Kidney (tissue), 14 donors: ENCODE measurements around the gene GALNT17. TPM values are rescaled to one million over a fixed set of nuclear protein-coding genes. Genes with fewer than 3 reads are reported as not detected.

Experiments
- DNase-seq, 5 donors: peaks; one replicate each; pipeline ENCODE4 v3.0.0-alpha.2; 2013 to 2020
- FAIRE-seq: peaks from 2 replicates; lab custom pipeline; 2012; peaks lifted over from hg19 to GRCh38; lab: Jason Lieb, UNC
- H3K27ac ChIP-seq, 2 donors: one replicate each; pipeline ENCODE4 v1.7.0; 2013; ENCODE audit warnings: low read depth in 2 of 2, low read length in 2 of 2, inconsistent platforms in 1 of 2
- H3K27me3 ChIP-seq: one replicate; pipeline ENCODE4 v1.7.1; 2013; ENCODE audit warnings: low read length, inconsistent platforms; ENCODE audit not compliant: control insufficient read depth, insufficient read depth
- H3K36me3 ChIP-seq, 3 donors: one replicate each; pipeline versions ENCODE4 v1.7.0 to v1.7.1; 2013; ENCODE audit warnings: low read length in 3 of 3, control low read depth in 1 of 3, inconsistent platforms in 1 of 3; ENCODE audit not compliant: insufficient read depth in 3 of 3, control insufficient read depth in 2 of 3
- H3K4me1 ChIP-seq, 3 donors: one replicate each; pipeline versions ENCODE4 v1.7.0 to v1.7.1; 2013; ENCODE audit warnings: low read length in 3 of 3, inconsistent platforms in 1 of 3, low read depth in 1 of 3; ENCODE audit not compliant: control insufficient read depth in 2 of 3, insufficient read depth in 2 of 3
- H3K4me3 ChIP-seq, 3 donors: one replicate each; pipeline versions ENCODE4 v1.7.0 to v1.8.1; 2013; ENCODE audit warnings: low read length in 3 of 3, control low read depth in 1 of 3, inconsistent platforms in 1 of 3
- H3K9ac ChIP-seq, 3 donors: one replicate each; pipeline versions ENCODE4 v1.7.0 to v1.7.1; 2013; ENCODE audit warnings: low read length in 3 of 3, control low read depth in 1 of 3, inconsistent platforms in 1 of 3
- H3K9me3 ChIP-seq, 3 donors: one replicate each; pipeline versions ENCODE4 v1.7.0 to v1.7.1; 2013; ENCODE audit warnings: low read length in 3 of 3, control low read depth in 1 of 3, inconsistent platforms in 1 of 3; ENCODE audit not compliant: control insufficient read depth in 2 of 3, insufficient read depth in 1 of 3
- intact Hi-C: fragments of 100-400 bp; cut with DNase I; formaldehyde crosslinking; loops from one replicate; pipeline ENCODE4 v1.11.1; 2022
- polyA plus RNA-seq: library from polyadenylated mRNA; stranded (reverse); fragments of 350-450 nt; fragmentation: Illumina TruSeq; extraction: RNeasy Lipid Tissue Mini Kit (QIAGEN cat#74804); gene quantifications from one replicate; pipeline ENCODE4 v1.2.3, GENCODE V29; 2014; ENCODE audit warnings: low read depth, low replicate concordance; ENCODE audit not compliant: insufficient read depth
- total RNA-seq: library from RNA; stranded (reverse); fragmentation: NEBNext Ultra II Directional; extraction: Animal tissue kit (Norgen Biotek cat#: 25700); gene quantifications from one replicate; pipeline ENCODE4 v1.2.1, GENCODE V29; 2021
- TF ChIP-seq, protein P1 (sequence below): IDR thresholded peaks from 3 replicates; pipeline ENCODE4 v1.5.1; 2012; ENCODE audit warnings: mild to moderate bottlenecking, moderate library complexity, borderline replicate concordance; ENCODE audit not compliant: insufficient read depth; ENCODE audit errors: extremely low read depth
- donor health status: control.
- donor health status: control.
- donor health status: control.
- donor health status: control.
- donor health status: control.
- donor health status: DM: yes; HTN: yes; CAD: no.
- donor health status: Normal renal cell carcinoma (clear cell type).

GALNT17 gene
- total and polyA plus RNA-seq, 2 donors from 2014 or later, result 2.4 to 5.5 TPM

DNA sequence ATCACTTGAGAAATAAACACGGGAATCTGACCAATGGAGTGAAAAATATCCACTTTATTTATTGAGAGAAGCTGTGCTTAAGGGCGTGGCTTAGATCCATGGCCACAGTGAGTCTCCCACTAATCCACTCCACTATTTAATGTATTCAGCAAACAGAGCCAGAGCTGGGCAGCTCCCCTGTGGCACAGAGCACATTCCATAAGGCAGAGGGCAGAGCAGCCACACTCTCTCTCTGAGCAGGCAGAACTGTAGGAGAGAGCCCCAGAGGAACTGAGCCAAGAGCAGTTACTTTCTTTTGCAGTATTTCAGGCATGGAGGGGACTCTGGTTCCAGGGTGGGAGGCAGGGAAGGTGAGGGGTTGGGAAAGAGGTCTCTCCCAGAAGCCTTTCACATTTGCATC is 106.0 kb downstream of the GALNT17 start:
- Histone ChIP-seq H3K9ac (no peak overlapping the region), H3K9me3 (no peaks in the 10 kb centered on the region), H3K36me3 (no peaks in the 10 kb centered on the region), H3K27me3 (no peaks in the 10 kb centered on the region), H3K4me1 (no peaks in the 10 kb centered on the region), H3K27ac (no peak overlapping the region), H3K4me3 (no peak overlapping the region)
- intact Hi-C loops, result no loop called here
- TF ChIP-seq, protein P1, sequence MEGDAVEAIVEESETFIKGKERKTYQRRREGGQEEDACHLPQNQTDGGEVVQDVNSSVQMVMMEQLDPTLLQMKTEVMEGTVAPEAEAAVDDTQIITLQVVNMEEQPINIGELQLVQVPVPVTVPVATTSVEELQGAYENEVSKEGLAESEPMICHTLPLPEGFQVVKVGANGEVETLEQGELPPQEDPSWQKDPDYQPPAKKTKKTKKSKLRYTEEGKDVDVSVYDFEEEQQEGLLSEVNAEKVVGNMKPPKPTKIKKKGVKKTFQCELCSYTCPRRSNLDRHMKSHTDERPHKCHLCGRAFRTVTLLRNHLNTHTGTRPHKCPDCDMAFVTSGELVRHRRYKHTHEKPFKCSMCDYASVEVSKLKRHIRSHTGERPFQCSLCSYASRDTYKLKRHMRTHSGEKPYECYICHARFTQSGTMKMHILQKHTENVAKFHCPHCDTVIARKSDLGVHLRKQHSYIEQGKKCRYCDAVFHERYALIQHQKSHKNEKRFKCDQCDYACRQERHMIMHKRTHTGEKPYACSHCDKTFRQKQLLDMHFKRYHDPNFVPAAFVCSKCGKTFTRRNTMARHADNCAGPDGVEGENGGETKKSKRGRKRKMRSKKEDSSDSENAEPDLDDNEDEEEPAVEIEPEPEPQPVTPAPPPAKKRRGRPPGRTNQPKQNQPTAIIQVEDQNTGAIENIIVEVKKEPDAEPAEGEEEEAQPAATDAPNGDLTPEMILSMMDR, result peak; percentile 9
- FAIRE-seq, result no peak
- peak in 3 of 5 donors; percentile 46 to 71 (median 50) for DNase-seq

DNA sequence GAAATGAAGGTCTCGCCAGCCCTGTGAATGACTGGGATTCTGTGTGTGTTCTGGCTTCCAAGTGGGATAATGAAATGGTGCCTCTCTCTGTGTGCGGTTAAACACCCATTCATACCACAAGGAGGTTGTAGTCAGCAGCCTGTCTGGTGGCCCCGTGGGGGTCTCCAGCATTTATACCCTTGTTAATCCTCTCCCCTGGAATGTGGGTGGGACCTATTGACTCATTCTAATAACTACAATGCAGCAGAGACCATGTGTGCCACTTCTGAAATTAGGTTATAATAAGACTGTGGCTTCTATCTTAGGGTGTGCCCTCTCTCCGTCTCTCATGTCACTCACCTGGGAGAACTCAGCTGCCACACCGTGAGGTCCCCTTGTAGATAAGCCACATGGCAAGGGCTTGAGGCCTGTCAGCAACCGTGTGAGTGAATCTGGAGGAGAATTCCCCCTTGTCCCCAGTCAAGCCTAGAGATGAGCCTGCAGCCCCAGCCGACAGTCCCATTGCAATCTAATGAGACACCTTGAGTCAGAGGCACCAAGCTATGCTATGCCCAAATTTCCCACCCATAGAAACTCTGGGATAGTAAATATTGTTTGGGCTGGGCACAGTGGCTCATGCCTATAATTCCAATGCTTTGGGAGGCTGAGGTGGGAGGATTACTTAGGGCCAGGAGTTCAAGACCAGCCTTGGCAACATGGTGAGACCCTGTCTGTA is 106.8 kb downstream of the GALNT17 start:
- DNase-seq (no peak), FAIRE-seq (no peak)
- intact Hi-C loops, result no loop called here
- no peak overlapping the region for H3K27ac ChIP-seq
- no peaks in the 10 kb centered on the region for H3K4me1 ChIP-seq
- no peak overlapping the region for H3K4me3 ChIP-seq
- TF ChIP-seq, protein P1, result no peak
- H3K27me3 ChIP-seq, result no peaks in the 10 kb centered on the region
- no peak overlapping the region for H3K9ac ChIP-seq
- H3K36me3 ChIP-seq, result no peaks in the 10 kb centered on the region
- no peaks in the 10 kb centered on the region for H3K9me3 ChIP-seq

DNA sequence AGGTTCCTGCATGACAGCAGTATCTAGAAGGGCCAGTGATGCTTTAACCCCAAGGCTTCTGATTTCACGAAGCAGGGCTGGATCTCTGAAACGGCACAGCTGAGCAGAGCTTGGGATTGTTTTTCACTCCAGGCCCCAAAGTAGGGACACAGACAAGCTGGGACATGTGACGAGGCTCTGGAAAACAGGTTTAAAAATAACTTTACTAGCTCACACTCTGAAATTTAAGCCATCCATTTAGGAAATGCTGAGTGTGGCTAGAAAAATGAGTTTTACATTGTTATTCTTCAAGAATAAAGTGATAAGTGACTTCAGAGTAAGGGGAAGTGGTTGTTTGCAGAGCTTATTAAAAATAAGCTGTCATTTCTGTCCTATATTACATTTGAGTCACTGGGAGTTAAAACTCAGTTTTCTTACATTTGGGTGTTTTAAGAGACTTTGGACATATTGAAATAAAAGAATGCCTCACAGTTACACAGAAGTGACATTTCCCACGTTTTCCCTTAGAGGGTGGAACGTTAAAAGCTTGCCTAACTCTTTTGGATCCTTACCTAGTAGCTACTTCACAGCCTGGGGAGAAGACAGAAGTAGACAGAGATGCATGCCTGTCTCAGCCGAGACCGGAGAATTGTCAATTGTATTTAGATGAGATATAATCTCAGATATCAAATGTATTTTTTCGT is 107.8 kb downstream of the GALNT17 start:
- no peaks in the 10 kb centered on the region for H3K36me3 ChIP-seq
- TF ChIP-seq, protein P1, result no peak
- H3K9ac ChIP-seq, result no peak overlapping the region
- DNase-seq (peak in 3 of 5 donors; percentile 47 to 79 (median 61)), FAIRE-seq (no peak)
- H3K4me3 ChIP-seq, result no peak overlapping the region
- intact Hi-C loops, result no loop called here
- H3K27ac ChIP-seq, result no peak overlapping the region
- no peaks in the 10 kb centered on the region for H3K4me1 ChIP-seq
- no peaks in the 10 kb centered on the region for H3K9me3 ChIP-seq
- H3K27me3 ChIP-seq, result no peaks in the 10 kb centered on the region
